ENCODE measurements around the gene ENTPD6. TPM values are rescaled to one million over a fixed set of nuclear protein-coding genes. Genes with fewer than 3 reads are reported as not detected.

Gene ENTPD6
- polyA plus RNA-seq (2012; ENCODE audit: insufficient read length, low read depth), result 87.5 TPM

GRCh38 chr20:25195014-25195961 lies at the start of gene ENTPD6:
Gene ENTPD6 (plus strand): TSS chr20:25195712. CDS start chr20:25206537, 10,825 bp downstream.
- TF ChIP-seq, protein P1, sequence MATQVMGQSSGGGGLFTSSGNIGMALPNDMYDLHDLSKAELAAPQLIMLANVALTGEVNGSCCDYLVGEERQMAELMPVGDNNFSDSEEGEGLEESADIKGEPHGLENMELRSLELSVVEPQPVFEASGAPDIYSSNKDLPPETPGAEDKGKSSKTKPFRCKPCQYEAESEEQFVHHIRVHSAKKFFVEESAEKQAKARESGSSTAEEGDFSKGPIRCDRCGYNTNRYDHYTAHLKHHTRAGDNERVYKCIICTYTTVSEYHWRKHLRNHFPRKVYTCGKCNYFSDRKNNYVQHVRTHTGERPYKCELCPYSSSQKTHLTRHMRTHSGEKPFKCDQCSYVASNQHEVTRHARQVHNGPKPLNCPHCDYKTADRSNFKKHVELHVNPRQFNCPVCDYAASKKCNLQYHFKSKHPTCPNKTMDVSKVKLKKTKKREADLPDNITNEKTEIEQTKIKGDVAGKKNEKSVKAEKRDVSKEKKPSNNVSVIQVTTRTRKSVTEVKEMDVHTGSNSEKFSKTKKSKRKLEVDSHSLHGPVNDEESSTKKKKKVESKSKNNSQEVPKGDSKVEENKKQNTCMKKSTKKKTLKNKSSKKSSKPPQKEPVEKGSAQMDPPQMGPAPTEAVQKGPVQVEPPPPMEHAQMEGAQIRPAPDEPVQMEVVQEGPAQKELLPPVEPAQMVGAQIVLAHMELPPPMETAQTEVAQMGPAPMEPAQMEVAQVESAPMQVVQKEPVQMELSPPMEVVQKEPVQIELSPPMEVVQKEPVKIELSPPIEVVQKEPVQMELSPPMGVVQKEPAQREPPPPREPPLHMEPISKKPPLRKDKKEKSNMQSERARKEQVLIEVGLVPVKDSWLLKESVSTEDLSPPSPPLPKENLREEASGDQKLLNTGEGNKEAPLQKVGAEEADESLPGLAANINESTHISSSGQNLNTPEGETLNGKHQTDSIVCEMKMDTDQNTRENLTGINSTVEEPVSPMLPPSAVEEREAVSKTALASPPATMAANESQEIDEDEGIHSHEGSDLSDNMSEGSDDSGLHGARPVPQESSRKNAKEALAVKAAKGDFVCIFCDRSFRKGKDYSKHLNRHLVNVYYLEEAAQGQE (IDR thresholded peaks at IDR 0.05; ENCODE audit: insufficient read depth in 1 of 2, low read depth in 2 of 2, low read length in 2 of 2), result no peak
- no peak for TF ChIP-seq TAF1 (IDR thresholded peaks at IDR 0.05; ENCODE audit: borderline replicate concordance, insufficient read depth, low read length)
- peak; percentile 13; the same call in 1 of the 2 replicates for TF ChIP-seq SIN3A (IDR thresholded peaks at IDR 0.05; ENCODE audit: borderline replicate concordance, insufficient read depth, low read length)
- no peak for TF ChIP-seq FOXP2 (optimal IDR thresholded peaks at IDR 0.05; ENCODE audit: borderline replicate concordance, extremely low read depth, extremely low read length, insufficient read depth)
- TF ChIP-seq POLR2AphosphoS5 (IDR thresholded peaks at IDR 0.05; ENCODE audit: low read depth, low read length), result peak; percentile 47; the same call in 1 of the 2 replicates

- TF ChIP-seq POLR2AphosphoS5 (IDR thresholded peaks at IDR 0.05; ENCODE audit: low read depth, low read length), result no peak
- TF ChIP-seq TAF1 (IDR thresholded peaks at IDR 0.05; ENCODE audit: borderline replicate concordance, insufficient read depth, low read length), result no peak
- no peak for TF ChIP-seq FOXP2 (optimal IDR thresholded peaks at IDR 0.05; ENCODE audit: borderline replicate concordance, extremely low read depth, extremely low read length, insufficient read depth)
- TF ChIP-seq, protein P1 (IDR thresholded peaks at IDR 0.05; ENCODE audit: insufficient read depth in 1 of 2, low read depth in 2 of 2, low read length in 2 of 2), result no peak
- TF ChIP-seq SIN3A (IDR thresholded peaks at IDR 0.05; ENCODE audit: borderline replicate concordance, insufficient read depth, low read length), result no peak
These were observed 48.5 kb upstream of the ENTPD6 start for GRCh38 chr20:25146976-25147375.

- TF ChIP-seq FOXP2 (optimal IDR thresholded peaks at IDR 0.05; ENCODE audit: borderline replicate concordance, extremely low read depth, extremely low read length, insufficient read depth), result no peak
- TF ChIP-seq SIN3A (IDR thresholded peaks at IDR 0.05; ENCODE audit: borderline replicate concordance, insufficient read depth, low read length), result no peak
- TF ChIP-seq, protein P1 (IDR thresholded peaks at IDR 0.05; ENCODE audit: insufficient read depth in 1 of 2, low read depth in 2 of 2, low read length in 2 of 2), result no peak
- no peak for TF ChIP-seq TAF1 (IDR thresholded peaks at IDR 0.05; ENCODE audit: borderline replicate concordance, insufficient read depth, low read length)
- no peak for TF ChIP-seq POLR2AphosphoS5 (IDR thresholded peaks at IDR 0.05; ENCODE audit: low read depth, low read length)
These were observed 47.8 kb upstream of the ENTPD6 start for GRCh38 chr20:25147716-25148115.

DNA sequence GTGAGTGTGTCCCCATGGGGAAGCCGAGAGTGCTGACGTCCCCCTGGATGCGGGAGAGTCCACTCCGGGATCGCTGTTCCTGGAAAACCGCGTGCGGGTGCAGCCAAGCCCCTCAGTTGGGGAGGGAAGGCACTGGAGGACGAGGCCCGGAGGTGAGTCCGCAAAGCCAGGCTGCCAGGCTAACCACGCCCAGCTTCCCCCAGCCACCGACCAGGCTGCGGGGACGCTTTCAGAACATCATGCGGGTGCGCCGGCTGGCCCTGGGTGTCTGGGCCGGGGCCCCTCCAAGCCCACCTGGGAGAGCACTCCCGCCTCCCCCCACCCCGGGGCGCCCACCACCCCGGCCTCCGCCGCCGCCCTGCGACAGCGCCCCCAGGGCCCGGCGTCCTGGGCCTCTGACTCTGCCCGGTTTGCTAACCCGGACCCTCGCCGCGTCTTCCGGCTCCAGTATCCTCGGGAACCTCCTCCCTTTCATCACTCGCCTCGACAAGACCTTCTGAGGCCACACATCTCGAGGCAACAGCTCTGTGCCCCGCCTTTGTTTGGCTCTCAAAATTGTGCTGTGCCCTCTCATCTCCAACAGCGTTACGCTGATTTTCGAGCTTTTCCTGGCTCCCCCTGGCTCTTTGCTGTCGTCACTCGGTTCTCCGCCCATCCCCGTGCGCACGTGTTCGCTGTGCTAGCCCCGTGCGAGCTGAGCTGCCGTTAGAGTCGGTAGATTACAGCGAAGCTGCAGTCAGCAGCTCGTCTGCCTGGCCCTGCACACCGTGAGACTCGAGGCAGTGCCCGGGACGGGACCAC lies 47.1 kb upstream of the ENTPD6 start:
- TF ChIP-seq, protein P1 (IDR thresholded peaks at IDR 0.05; ENCODE audit: insufficient read depth in 1 of 2, low read depth in 2 of 2, low read length in 2 of 2), result no peak
- TF ChIP-seq POLR2AphosphoS5 (IDR thresholded peaks at IDR 0.05; ENCODE audit: low read depth, low read length), result no peak
- no peak for TF ChIP-seq SIN3A (IDR thresholded peaks at IDR 0.05; ENCODE audit: borderline replicate concordance, insufficient read depth, low read length)
- TF ChIP-seq FOXP2 (optimal IDR thresholded peaks at IDR 0.05; ENCODE audit: borderline replicate concordance, extremely low read depth, extremely low read length, insufficient read depth), result no peak
- no peak for TF ChIP-seq TAF1 (IDR thresholded peaks at IDR 0.05; ENCODE audit: borderline replicate concordance, insufficient read depth, low read length)
